SIG-M5 treated with dmso at 0.1 percent for 504 hours (cell line): ENCODE measurements around the gene D2HGDH.
"Not testable (repeated sequence)": the region's sequence is repeated elsewhere in the genome, so short reads cannot be mapped to it uniquely, and the experiment has no call there.

Experiments
- DNase-seq: peaks from one replicate; lab custom pipeline; 2025; ENCODE audit not compliant: unreplicated experiment; lab: John Stamatoyannopoulos, UW

Gene D2HGDH

DNA sequence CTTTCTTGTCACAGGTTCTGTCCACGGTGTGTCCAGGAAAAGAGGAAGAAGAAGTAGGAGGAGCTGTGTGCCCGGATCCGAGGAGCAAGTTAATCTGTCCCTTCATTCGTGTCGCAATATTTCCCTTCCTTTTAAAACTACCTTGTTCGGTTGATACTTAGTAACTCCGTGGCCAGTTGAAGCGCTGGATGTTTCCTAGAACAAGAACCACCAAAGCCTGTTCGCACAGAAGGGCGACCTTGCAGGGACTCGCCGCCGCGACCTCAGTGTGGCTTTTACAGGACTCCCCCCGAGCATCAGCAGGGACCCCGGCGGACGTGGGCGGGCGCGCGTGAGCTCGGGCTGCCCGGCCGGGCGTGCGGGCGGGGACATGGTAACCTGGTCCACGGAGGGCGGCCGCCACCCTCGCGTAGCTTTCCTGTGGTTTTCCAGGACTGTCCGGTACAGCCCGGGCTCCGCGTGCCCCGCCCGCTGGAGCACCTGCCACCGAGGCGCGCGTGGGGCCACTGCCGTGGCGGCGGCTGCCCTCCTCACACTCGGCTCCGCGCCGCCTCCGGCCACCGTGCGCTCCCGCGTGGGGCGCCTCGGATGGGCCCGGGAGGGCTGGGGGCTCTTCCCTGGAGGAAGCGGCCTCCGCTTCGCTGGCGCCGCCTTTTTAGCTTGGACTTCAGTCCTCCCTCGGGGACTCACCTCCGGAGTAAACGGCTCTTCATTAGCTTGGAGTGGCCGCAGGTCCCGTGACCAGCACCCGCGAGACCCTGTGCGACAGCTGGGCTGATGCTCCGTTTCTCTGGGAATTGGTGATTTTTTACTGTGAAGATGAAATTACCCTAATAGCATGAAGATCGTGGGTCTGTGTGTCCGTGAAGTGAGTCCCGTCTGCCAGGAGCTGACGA is 9.2 kb upstream of the D2HGDH start:
- peak; percentile 14 for DNase-seq

DNA sequence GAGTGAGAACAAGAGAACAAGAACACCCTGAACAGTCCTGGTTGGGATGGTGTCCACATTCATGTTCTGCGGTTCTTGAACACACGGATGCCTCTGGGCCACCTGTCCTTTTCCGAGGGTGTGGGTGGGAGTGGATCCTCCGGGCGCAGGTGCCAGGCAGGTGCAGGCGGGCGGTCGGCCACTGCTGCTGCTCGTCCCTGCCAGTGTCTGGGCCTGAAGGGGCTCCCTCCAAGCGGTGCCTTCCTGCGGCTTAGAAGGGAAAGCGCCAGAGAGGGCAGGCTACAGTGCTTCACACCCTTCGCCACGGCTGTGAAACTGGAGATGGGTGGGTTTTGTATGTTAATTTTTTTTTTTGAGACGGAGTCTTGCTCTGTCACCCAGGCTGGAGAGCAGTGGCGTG is 8.0 kb upstream of the D2HGDH start:
- DNase-seq = no peak

DNA sequence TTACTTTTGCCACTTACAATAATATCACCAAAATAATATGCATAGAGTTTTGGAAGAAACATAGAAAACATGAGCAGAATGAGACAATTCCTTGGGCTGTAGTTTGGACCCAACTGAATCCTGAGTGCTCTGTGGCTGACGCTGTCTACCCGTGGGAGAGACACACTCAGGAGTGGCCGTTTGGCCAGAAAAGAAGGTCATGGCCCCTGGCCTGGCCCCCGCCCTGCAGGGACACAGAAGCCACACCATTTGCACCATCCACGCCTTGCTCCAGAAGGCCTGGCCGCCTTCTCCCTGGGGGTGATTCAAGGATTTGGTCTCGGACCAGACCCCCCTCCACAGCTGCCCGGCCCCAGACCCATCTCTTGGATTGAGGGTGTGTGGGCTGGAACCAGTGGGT is 6.4 kb upstream of the D2HGDH start:
- no peak for DNase-seq

DNA sequence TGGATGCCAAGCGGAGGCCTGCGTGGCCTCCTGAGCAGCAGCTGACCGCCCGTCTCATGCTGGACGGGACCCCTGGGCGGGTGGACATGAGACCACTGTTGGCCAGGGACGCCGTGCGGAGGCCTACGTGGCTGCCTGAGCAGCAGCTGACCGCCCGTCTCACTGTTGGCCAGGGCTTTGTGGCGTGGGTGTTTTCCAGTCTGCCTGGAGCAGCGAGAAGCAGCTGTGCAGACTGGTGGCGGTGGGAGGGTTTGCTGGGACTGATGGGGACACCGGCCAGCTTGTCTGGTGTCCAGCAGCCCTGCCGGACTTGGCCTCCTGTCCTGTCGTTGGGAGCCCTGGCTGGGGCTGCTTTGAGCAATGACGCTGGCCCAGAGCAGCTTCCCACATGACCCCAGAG is 5.8 kb upstream of the D2HGDH start:
- DNase-seq = no peak

DNA sequence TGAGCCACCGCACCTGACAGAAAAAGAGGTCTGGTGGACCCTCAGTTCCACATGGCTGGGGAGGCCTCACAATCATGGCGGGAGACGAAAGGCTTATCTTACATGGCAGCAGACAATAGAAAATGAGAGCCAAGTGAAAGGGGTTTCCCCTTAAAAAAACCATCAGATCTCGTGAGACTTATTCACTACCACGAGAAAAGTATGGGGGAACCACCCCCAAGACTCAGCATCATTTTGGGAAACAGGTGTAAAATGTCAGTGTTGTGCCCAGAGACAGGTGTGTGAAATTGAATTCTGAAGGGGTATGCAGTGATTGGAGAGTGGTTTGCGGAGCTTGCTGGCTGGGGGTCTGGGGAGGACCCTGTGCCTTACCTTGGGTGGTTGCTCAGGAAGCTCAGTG is 4.6 kb upstream of the D2HGDH start:
- no peak for DNase-seq

DNA sequence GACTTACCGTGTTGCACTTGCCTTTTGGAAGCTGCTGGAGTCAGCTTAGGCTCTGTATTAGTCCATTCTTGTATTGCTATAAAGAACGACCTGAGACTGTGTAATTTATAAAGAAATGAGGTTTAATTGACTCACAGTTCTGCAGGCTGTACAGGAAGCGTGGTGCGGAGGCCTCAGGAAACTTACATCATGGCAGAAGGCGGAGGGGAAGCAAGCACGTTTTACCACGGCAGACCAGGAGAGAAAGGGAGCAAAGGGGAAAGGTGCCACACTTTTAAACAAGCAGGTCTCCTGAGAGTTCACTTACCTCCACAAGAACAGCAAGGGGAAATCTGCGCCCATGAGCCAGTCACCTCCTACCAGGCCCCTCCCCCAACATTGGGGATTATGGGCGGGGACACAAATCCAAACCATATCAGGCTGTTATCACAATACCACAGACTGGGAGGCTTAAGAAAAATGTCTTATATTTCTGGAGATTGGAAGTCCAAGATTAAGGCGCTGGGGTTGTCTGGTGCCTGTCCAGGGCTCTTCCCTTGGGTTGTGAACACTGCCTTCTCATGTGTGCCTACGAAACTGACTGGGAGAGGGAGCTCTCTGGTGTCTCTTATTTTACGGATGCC is 3.6 kb upstream of the D2HGDH start:
- no peak for DNase-seq

DNA sequence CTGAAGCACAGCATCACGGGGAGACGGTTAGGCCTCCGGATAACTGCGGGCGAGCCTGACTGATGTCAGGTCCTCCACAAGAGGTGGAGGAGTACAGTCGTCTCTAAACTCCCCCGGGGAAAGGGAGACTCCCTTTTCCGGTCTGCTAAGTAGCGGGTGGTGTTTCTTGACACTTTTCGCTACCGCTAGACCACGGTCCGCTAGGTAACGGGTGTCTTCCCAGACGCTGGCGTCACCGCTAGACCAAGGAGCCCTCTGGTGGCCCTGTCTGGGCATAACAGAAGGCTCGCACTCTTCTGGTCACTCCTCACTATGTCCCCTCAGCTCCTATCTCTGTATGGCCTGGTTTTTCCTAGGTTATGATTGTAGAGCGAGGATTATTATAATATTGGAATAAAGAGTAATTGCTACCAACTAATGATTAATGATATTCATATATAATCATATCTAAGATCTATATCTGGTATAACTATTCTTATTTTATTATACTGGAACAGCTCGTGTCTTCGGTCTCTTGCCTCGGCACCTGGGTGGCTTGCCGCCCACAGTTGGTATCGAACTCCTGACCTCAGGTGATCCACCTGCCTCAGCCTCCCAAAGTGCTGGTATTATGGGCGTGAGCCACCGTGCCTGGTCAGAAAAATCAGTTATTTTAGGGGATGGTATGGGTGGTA is 1.8 kb upstream of the D2HGDH start:
- not testable (repeated sequence) for DNase-seq

DNA sequence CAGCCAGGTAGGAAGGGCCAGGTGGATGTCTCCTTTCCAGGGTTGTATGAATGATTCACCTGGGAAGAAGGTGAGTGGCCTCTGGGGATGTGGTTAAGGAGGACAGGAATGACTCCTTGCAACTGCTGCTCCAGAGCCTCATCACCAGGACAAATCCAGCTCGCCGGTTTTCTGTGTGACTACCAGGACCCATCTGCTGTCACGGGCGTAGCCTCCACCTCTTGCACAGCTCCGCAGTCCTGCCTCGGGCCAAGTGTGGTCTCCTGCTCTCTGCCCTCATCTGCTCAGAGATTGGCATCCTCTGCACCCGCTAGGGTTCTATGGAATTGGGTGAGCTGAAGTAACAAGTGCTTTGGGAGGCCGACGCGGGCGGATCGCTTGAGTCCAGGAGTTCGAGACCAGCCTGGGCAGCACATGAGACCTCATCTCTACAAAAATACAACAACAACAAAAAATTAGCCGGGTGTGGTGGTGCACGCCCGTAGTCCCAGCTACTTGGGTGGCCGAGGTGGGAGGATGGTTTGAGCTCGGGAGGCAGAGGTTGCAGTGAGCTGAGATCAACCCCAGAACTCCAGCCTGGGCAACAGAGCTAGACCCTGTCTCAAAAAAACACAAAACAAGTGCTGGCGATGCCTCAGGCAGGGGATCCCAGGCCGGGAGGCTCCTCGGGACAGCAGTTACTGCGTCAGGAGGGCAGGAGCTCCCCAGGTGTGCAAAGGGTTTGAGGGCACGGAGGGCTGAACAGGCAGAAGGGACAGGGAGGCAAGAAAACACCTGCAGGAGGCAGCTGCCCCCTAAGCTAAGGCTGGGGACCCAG is 831 bp upstream of the D2HGDH start:
- no peak for DNase-seq

DNA sequence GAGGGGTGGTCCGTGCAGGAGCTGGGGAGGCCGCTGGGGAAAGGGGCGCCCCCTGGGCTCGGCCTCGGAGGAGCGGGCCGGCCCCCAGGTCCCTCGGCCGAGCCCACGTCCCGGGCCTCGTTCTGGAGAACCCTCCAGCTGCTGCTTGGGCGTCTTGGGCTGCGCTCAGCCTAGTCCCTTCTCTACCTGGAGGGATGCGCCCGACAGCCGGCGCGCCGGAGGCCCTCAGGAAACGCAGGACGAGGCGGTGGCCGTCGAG is 293 bp upstream of the D2HGDH start:
- no peak for DNase-seq

DNA sequence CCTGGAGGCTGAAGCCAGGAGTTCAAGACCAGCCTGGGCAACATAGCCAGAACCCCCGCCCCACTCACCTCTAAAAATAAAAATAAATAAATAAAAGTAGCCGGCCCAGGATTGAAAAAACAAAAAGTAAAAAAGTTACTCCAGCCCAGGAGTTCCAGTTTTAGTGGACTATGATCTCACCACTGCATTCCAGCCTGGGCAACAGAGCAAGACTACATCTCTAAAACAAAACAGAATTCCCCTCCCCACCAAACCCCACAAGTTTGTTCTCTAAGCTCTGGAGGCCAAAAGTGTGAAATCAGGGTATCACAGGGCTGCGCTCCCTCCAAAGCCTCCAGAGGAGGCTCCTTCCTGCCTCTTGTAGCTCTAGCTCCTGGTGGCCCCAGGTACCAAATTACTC is 1.7 kb downstream of the D2HGDH start:
- DNase-seq = no peak

DNA sequence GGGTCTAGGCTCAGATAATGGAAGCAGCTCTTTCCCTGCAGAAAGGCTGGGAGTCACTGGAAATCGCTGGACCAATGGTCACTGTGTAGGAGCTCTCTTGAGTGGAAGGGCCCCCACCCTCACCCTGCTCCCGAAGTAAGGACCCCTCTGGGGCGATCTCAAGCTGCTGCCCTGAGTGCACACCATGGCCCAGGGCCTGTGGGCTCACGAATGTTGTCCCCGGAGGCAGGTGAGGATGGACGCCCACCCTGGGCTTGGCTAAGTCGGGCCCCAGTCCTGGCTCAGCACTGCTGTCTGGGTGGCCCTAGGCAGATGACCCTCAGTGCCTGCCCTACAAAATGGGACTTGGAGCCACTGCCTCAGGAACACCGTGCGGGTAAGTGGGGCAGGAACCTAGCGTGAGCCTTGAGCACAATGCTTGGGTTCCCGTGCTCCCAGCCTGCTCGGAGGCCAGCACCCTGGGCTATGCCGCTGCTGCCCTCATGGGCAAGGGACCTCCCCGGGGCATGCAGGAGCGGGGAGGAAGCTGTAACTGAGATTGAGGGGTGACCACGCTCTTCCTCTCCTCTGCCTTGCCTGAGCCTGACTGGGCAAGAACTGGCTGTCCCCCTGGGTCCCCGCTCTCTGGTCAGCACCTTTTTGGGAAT is 3.7 kb downstream of the D2HGDH start:
- DNase-seq = no peak

DNA sequence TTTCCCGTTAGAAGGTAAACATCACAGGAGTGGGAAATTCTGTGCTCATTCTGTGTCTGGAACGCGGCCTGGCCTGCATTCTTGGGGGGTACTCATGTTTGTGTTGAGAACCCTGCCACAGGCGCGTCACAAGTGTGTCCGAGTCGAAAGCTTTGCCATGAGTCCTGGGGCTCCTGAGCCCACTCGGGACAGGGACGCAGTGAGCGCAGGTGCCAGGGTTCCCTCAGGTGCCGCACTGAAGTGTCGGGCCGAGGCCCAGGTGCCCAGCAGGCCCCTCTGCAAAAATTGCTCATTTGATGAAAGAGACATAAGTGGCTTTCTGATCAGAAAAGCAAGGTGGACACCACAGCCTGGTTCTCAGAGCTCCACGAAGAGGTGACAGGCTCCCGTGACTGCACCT is 4.7 kb downstream of the D2HGDH start:
- DNase-seq = no peak

DNA sequence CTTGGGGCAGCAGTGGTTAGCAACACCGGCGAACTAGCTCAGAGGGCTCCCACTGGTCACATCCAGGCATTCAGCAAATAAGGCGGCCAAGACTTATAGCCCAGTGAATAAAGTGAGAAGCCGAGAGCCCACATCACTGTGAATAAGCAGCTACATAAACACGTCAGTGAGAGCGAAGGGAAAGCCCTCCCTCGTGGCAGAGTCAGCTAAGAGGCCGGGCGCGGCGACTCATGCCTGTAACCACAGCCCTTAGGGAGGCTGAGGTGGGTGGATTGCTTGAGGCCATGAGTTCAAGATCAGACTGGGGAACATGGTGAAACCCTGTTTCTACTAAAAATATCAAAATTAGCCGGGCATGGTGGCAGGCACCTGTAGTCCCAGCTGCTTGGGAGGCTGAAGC is 5.2 kb downstream of the D2HGDH start:
- DNase-seq = no peak

DNA sequence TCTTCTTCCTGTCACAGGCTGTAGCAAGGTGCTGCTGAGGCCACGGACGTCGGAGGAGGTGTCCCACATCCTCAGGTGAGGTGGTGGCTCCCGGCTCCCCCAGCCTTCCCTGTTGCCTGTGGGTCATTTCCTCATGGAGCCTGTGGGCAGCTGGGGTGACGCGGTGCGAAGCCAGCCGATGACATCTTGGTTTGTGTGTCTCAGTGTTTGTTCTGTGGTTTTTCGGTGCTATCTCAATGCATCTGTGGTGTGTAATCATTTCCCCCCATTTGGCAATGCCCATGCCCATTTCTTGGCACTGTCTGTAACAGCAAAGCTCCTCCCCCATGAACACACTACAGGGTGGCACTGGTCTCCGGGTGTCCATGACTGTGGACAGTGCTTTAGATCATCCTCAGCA is 6.6 kb downstream of the D2HGDH start:
- DNase-seq = no peak

DNA sequence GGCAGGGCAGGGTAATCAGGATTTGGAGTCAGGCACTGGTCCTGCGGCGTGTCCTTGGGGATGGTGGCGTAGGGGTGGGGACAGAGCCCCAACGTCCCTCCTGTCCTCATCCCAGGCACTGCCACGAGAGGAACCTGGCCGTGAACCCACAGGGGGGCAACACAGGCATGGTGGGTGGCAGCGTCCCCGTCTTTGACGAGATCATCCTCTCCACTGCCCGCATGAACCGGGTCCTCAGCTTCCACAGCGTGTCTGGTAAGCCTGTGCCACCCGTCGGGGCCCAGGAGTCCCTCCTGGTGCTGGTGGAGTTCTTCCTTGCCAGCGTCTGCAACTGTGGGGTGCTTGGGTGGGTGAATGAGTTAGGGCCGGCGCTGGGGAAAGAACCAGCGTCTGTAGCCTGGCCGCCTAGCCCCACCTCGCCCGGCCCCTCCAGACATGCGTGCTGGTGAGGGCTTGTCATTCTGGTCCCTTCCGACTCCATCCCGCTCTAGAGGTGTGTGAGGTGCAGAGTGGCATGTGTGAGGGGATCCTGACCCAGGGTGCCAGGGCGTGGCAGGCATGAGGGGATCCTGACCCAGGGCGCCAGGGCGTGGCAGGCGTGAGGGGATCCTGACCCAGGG is 8.0 kb downstream of the D2HGDH start:
- DNase-seq = no peak

DNA sequence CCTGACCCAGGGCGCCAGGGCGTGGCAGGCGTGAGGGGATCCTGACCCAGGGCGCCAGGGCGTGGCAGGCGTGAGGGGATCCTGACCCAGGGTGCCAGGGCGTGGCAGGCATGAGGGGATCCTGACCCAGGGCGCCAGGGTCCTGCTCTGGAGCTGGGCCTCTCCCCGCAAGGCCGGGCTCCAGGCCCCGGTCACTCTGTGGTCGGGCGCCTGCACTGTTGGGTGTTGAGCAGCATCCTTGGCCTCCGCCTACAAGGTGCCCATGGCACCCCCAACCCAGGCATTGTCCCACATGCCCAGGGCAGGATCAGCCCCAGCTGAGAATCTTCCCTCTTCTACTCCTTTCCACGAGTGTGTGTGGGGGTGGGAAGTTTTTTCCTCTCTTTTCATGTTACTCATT is 8.6 kb downstream of the D2HGDH start:
- not testable (repeated sequence) for DNase-seq

DNA sequence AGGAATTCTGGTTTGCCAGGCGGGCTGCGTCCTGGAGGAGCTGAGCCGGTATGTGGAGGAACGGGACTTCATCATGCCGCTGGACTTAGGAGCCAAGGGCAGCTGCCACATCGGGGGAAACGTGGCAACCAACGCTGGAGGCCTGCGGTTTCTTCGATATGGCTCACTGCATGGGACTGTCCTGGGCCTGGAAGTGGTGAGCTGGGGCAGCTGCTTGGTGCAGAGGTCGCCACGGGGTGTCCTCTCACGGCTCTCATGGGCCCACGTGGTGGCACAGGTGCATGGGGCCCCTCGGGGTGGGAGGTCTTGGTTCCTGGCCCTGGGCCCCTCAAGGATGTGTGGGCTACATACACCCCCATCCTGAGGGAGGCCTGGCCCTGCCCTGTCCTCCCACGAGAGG is 9.2 kb downstream of the D2HGDH start:
- no peak for DNase-seq

DNA sequence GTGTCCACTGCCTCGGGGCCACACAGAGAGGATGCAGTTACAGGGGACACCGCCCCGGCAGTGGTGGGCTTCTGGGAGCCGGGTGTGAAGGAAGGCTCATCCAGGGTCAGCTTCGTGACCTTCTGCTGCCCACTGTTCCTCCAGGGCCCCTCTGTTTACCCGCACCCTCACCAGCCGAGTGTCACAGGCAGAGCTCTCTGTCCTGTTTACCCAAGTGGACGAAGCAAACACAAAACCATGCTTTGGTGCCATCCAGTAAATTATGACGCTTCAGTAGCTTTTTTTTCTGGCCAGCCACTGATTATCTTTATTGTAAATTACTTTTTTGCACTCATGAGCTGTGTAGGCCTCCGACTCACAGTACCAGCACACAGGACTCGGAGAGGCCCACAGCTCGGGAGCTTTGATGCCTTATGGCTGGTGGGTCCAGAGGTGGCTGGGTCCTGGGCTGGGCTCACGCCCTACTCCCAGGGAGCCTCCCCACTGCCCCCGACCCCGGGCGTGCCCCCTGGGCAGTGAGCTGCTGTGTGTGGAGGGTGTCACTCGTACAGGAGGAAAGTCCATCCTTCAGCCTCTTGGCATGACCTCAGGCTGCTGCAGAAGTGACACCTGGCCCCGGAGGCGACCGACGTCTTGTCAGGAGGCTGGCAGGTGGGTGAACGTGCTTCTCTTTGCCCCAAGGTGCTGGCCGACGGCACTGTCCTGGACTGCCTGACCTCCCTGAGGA is 9.8 kb downstream of the D2HGDH start:
- DNase-seq = no peak

DNA sequence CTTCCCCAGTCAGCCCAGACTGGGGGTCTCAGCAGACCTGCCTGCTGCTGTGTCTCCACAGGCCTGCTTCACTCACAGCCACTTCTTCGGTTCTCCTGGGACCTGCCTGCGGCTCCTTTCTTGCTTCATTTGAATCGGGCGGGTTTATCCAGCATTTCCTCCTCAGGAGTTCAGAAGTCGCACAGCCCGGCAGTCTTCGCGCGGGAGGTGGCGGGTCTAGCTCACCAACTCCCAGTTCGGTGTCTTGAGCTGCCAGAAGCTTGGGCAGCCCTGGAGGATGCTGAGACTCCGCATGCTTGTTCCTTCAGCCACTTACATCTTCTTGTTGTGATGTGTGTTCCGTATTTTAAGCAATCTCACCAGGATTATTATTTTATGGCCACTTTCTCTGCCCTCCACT is 10.8 kb downstream of the D2HGDH start:
- no peak for DNase-seq

DNA sequence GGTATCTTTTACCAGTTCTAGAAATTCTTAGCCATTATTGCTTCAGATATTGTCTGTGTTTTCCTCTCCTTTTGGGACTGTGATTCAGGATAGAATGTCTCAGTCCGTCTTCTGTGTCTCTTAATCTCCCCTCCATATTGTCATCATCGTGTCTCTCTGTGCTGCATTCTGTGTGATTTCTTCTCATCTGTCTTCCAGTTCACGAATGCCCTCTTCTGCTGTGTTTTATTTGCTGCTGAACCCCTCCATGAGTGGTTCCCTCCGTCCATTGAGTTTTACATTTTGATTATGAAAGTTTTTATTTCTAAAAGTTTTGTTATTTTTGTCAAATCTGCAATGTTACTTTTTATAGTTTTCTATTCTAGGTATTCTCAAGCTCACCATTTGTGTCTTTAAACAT is 11.7 kb downstream of the D2HGDH start:
- no peak for DNase-seq
